ENCODE measurements around the gene AGMAT.
A peak's percentile ranks its signal among the peaks of the same experiment; 100 is the strongest.

The AGMAT gene, protein sequence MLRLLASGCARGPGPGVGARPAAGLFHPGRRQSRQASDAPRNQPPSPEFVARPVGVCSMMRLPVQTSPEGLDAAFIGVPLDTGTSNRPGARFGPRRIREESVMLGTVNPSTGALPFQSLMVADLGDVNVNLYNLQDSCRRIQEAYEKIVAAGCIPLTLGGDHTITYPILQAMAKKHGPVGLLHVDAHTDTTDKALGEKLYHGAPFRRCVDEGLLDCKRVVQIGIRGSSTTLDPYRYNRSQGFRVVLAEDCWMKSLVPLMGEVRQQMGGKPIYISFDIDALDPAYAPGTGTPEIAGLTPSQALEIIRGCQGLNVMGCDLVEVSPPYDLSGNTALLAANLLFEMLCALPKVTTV

DNA sequence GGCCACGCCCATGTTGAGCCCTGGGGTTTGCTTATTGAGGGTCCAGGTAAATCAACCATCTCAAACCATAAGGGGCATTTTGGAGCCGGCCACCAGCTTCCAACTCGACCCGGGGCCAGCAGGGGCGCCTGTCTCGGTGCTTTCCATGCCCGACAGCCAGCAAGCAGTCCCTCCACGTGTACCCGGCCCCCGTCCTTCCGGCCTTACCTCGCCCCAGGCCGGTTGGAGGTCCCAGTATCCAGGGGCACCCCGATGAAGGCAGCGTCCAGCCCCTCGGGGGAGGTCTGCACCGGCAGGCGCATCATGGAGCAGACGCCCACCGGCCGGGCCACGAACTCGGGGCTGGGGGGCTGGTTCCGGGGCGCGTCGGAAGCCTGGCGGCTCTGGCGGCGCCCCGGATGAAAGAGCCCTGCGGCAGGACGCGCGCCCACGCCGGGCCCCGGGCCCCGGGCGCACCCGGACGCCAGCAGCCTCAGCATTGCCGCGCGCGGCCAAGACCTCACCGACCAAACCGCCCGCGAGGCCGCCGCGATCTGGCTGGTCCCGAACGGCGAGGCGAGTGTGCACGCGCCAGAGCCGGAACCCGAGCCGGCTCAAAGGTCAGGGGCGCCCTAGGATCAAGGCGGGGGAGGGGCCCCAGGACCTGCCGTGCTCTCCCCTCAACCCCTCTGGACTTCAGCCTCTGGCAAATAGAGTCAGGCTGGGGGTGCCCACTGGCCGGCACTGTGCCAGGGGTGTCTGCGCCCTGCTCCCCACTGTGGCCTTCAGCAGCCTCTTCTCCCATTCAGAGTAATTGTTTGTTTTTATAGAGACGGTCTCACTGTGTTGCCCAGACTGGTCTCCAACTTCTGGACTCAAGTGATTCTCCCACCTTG lies at the start of gene AGMAT:
AGMAT (minus strand) TSS at position 563 of the 875 bp plus-strand sequence; CDS start at position 479, 84 bp downstream.
- DNase-seq (ENCODE audit: low spot score), result no peak

DNA sequence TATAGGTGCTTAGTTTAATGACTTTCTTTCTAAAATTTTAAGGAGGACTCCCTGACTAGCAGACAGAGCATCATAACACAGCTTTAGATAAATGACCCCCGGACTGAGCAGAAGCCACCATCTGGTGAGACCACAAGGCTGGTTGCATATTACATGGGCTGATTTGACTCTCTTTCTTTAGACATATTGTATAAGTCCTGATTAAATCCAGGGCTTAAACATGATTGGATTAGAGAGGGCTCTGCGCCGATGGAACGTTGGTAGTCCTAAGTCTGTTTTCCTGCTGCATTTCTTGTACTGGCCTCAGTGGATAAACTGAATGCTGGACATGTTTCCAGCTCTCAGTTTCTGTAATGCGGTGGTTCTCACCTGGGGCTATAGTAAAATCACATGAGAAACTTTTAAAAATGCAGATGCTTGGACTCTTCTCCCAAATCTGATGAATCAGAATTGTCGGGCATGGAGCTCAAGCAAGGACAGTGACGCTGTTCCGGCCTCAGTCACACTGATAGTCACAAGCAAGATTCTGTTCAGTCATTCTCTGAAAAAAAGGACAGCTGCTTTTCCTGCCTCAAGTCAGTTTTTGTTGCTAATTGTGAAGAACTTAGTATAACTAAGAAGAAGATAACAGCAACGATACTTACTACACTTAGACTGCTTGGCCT lies 49.0 kb upstream of the AGMAT start:
- no peak for DNase-seq (ENCODE audit: low spot score)

DNA sequence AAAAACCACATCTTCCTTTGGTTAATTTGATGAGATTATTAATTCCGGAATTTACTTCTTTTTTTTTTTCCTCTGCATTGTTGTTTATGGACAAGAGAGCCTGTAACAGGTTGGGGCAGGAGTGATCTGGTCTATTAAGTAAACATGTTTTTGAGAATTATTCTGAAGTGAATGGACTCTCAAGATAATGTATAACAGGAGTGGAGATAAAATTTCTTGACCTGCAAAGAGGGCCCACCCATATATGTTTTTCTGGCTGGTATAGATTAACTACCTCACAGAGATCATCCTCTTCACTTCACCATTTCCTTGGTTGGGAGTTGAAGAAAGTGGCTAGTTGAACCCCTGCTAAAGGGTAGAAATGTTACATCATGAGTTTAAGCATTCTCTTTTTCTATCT lies 43.2 kb upstream of the AGMAT start:
- DNase-seq (ENCODE audit: low spot score), result peak; percentile 83

- DNase-seq (ENCODE audit: low spot score), result no peak
These were observed 42.6 kb upstream of the AGMAT start for GRCh38 chr1:15627343-15627988.

GRCh38 chr1:15626269-15626950 lies 41.6 kb upstream of the AGMAT start:
- DNase-seq (ENCODE audit: low spot score), result peak; percentile 59

- peak; percentile 57 for DNase-seq (ENCODE audit: low spot score)
These were observed 40.4 kb upstream of the AGMAT start for GRCh38 chr1:15625056-15625917.

DNA sequence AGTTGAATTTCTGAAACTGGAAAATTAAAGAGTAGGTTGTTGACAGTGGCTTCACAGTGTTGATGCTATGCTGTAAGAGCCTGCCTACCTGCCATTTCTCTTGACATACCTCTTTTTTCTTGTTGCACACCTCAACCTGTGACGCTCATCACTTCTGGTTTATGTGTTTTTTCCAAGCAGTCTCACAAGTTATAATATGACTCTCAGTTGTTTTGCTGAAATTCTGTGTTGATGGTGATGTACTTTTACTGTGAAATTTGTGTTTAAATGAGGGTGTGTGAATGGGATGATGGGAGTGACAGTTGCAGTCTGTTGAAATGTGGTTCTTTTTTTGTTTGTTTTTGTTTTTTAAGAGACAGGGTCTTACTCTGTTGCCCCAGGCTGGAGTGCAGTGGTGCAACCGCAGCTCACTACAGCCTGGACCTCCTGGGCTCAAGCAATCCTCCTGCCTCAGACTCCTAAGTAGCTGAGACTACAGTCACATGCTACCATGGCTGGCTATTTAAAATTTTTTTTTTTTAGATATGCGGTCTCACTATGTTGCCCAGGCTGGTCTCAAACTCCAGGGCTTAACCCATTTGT lies 39.4 kb upstream of the AGMAT start:
- DNase-seq (ENCODE audit: low spot score), result peak; percentile 52

DNA sequence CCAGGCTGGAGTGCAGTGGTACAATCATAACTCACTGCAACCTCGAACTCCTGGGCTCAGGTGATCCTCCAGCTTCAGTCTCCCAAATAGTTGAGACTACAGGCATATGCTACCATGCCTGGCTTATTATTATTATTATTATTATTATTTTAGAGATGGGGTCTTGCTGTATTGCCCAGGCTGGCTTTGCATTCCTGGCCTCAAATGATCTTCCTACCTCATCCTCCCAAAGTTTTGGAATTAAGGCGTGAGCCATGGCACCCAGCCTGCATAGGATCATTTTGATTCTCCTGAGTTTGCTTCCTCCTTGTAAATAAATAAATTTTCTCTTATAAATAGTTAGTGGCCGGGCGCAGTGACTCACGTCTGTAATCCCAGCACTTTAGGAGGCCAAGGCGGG lies 38.6 kb upstream of the AGMAT start:
- DNase-seq (ENCODE audit: low spot score), result peak; percentile 40

DNA sequence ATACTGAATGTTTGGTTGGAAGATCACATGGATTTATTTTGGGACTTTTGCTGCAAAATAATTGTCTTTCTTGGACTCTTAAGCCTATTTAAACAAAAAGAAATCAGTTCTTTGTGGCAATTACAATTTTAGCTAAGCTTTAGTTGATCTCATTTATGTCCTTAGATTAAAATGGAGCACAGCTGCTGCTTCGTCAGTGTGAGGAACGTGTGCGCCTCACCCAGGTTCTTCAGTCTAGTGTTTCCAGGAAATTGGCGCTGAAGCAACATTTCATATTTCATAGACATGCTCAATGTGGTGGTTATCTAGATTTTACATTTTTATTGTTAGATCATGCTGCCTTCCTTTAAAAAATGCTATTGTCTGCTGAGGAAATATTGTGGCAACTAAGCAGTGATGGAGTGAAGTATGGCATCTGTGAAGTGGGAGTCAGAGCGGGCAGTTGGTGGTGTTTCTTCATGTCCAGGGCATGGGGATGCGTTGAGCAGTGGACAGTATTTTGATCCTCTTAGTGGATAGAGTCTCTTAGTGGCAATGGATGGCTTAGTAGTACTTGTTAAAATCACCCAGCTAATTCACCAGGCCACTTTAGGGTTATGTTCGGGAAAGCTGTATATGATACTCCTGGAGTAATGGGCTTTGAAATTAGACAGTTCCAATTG lies 38.0 kb upstream of the AGMAT start:
- DNase-seq (ENCODE audit: low spot score), result peak; percentile 71

- DNase-seq (ENCODE audit: low spot score), result peak; percentile 61
These were observed 37.1 kb upstream of the AGMAT start for GRCh38 chr1:15621975-15622374.

GRCh38 chr1:15620902-15621682 lies 36.2 kb upstream of the AGMAT start:
- peak; percentile 62 for DNase-seq (ENCODE audit: low spot score)

DNA sequence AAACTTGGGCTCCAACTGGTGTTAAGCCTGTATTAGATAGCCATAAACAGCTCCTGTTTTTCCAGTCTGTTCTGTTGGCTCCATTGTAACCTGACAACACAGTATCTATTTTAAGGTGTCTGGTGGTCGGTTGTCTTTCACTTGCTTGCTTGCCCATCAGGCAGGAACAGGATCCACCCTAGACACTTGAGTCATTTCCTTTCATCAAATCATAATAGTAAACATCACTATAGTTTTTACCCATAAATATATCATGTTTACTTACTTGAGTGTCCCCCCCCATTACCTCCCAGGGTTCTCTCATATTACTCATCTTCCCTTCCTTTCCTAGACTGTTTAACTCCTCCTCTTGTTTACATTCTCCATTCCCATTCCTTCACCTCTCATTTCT lies 35.3 kb upstream of the AGMAT start:
- peak; percentile 73 for DNase-seq (ENCODE audit: low spot score)

DNA sequence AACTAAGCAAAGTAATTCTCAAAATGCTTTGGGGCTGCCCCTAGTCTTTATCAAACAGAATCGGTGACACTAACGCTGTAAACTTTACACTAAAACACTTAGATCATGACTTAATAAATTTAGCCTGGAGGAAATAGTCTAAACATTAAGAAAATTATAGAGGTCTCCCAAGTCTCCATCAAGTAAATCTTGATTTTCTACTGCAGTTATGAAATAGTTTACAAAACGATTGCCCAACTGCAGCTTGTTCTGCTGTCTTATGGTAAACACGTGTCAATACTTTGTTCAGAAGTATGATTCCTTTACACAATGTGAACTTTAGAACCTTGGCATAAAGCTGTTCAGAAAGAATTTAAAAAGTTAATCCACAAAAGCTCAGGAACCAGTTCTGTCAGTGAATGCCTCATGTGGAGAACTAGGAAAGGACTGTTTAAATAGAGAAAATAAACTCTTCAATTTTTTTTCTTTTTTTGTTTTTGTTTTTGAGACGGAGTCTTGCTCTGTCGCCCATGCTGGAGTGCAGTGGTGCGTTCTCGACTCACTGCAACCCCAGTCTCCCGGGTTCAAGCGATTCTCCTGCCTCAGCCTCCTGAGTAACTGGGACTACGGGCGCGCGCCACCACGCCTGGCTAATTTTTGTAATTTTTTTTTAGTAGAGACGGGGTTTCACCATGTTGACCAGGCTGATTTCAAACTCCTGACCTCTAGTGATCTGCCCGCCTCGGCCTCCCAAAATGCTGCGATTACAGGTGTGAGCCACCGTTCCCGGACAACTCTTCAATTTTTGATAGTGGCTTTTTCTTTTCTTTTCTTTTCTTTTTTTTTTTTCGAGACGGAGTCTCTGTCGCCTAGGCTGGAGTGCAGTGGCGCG lies 34.0 kb upstream of the AGMAT start:
- DNase-seq (ENCODE audit: low spot score), result no peak

- peak; percentile 74 for DNase-seq (ENCODE audit: low spot score)
These were observed 33.3 kb upstream of the AGMAT start for GRCh38 chr1:15618077-15618654.

GRCh38 chr1:15617173-15618076 lies 32.6 kb upstream of the AGMAT start, which contains the start of gene DDI2:
Gene DDI2 (plus strand): TSS chr1:15617458. CDS start chr1:15617671, 213 bp downstream.
- DNase-seq (ENCODE audit: low spot score), result peak; percentile 95
